Tibial artery (tissue), 4 donors: Measurements from ENCODE around the gene TPCN1.
A peak's percentile ranks its signal among the peaks of the same experiment; 100 is the strongest.

Experiments
- DNase-seq, 2 donors: peaks; one replicate each; pipeline ENCODE4 v3.0.0-alpha.2; 2019
- H3K27ac ChIP-seq, 2 donors: fragments of 200-600 bp; sonication (generic) in 1 of 2; 1 replicate in 1 of 2; 2 replicates in 1 of 2; pipeline ENCODE4 v1.5.1; 2018 to 2019; ENCODE audit warnings: mild to moderate bottlenecking in 1 of 2
- H3K27me3 ChIP-seq, 2 donors: fragments of 200-600 bp; sonication (generic) in 1 of 2; one replicate each; pipeline versions ENCODE4 v1.5.1 to v1.6.0; 2016 to 2019
- H3K36me3 ChIP-seq, 3 donors: fragments of 200-600 bp; sonication (generic) in 2 of 3; one replicate each; pipeline ENCODE4 v1.5.1; 2016 to 2019; ENCODE audit warnings: mild to moderate bottlenecking in 2 of 3
- H3K4me1 ChIP-seq, 4 donors: fragments of 200-600 bp; sonication (generic) in 2 of 4; 1 replicate in 3 of 4; 2 replicates in 1 of 4; pipeline ENCODE4 v1.5.1; 2016 to 2019
- H3K4me3 ChIP-seq, 2 donors: fragments of 200-600 bp; sonication (generic) in 1 of 2; 1 replicate in 1 of 2; 2 replicates in 1 of 2; pipeline ENCODE4 v1.5.1; 2018 to 2019; ENCODE audit warnings: mild to moderate bottlenecking in 2 of 2
- H3K9me3 ChIP-seq, 3 donors: fragments of 200-600 bp; sonication (generic) in 1 of 3; one replicate each; pipeline ENCODE4 v1.5.1; 2016 to 2019
- CTCF ChIP-seq, 2 experiments: fragments of 200-600 bp in 1 of 2; fragments of 450-650 bp in 1 of 2; IDR thresholded peaks; one replicate each; pipeline ENCODE4 v1.5.1; 2017 to 2019; ENCODE audit warnings: antibody characterized with exemption in 2 of 2, mild to moderate bottlenecking in 1 of 2, moderate library complexity in 1 of 2
- intact Hi-C: fragments of 100-400 bp; cut with DNase I; formaldehyde crosslinking; loops from one replicate; pipeline ENCODE4 v1.15.0; 2023; ENCODE audit warnings: low total_unique reads

TPCN1 gene

GRCh38 chr12:113240395-113240794, 19.1 kb downstream of the TPCN1 start:
- Histone ChIP-seq H3K36me3 (peaks cover 0 to 14% (median 0%) of the 10 kb centered on the region in 3 donors), H3K27me3 (no peaks in the 10 kb centered on the region), H3K9me3 (no peaks in the 10 kb centered on the region), H3K4me1 (peaks cover 4 to 100% (median 97%) of the 10 kb centered on the region in 4 donors), H3K4me3 (no peak overlapping the region), H3K27ac (peak overlapping the region; percentile 82 to 97)
- no peak for DNase-seq
- TF ChIP-seq CTCF (IDR thresholded peaks at IDR 0.05) = no peak
- intact Hi-C loops = no loop called here

GRCh38 chr12:113241191-113242025, 20.1 kb downstream of the TPCN1 start:
- Histone ChIP-seq H3K4me1 (peaks cover 5 to 99% (median 96%) of the 10 kb centered on the region in 4 donors), H3K36me3 (peaks cover 0 to 10% (median 0%) of the 10 kb centered on the region in 3 donors), H3K4me3 (no peak overlapping the region), H3K27ac (peak overlapping the region; percentile 82 to 97), H3K27me3 (no peaks in the 10 kb centered on the region), H3K9me3 (no peaks in the 10 kb centered on the region)
- intact Hi-C loops = no loop called here
- no peak for TF ChIP-seq CTCF (IDR thresholded peaks at IDR 0.05)
- DNase-seq = no peak

GRCh38 chr12:113242026-113242418, 20.8 kb downstream of the TPCN1 start:
- Histone ChIP-seq H3K36me3 (peaks cover 0 to 5% (median 0%) of the 10 kb centered on the region in 3 donors), H3K4me3 (no peak overlapping the region), H3K27ac (peak overlapping the region; percentile 82 to 97), H3K4me1 (peaks cover 7 to 99% (median 96%) of the 10 kb centered on the region in 4 donors), H3K9me3 (no peaks in the 10 kb centered on the region), H3K27me3 (no peaks in the 10 kb centered on the region)
- intact Hi-C loops = no loop called here
- TF ChIP-seq CTCF (IDR thresholded peaks at IDR 0.05) = no peak
- no peak for DNase-seq

- TF ChIP-seq CTCF (IDR thresholded peaks at IDR 0.05) = no peak
- intact Hi-C loops = no loop called here
- Histone ChIP-seq H3K36me3 (peaks cover 0 to 3% (median 0%) of the 10 kb centered on the region in 3 donors), H3K4me3 (no peak overlapping the region), H3K27ac (peak overlapping the region; percentile 82 to 97), H3K27me3 (no peaks in the 10 kb centered on the region), H3K9me3 (no peaks in the 10 kb centered on the region), H3K4me1 (peaks cover 7 to 99% (median 96%) of the 10 kb centered on the region in 4 donors)
- no peak for DNase-seq
Measured at GRCh38 chr12:113242560-113242959, 21.3 kb downstream of the TPCN1 start.

- Histone ChIP-seq H3K27me3 (no peaks in the 10 kb centered on the region), H3K4me3 (peak overlapping the region; percentile 37 to 43), H3K27ac (peak overlapping the region; percentile 82 to 97), H3K9me3 (no peaks in the 10 kb centered on the region), H3K4me1 (peaks cover 3 to 99% (median 91%) of the 10 kb centered on the region in 4 donors), H3K36me3 (peaks cover 0 to 4% (median 0%) of the 10 kb centered on the region in 3 donors)
- TF ChIP-seq CTCF (IDR thresholded peaks at IDR 0.05) = no peak
- intact Hi-C loops = no loop called here
- peak; percentile 71 to 94 for DNase-seq
Measured at GRCh38 chr12:113244047-113244460, 22.8 kb downstream of the TPCN1 start.
